Melanocyte of skin (primary cell): ENCODE measurements around the gene CARD14. TPM values are rescaled to one million over a fixed set of nuclear protein-coding genes. Genes with fewer than 3 reads are reported as not detected.

Experiments
- small RNA-seq, 2 donors: library from RNA; depleted of rRNA; stranded (forward); fragments of <200 nt; gene quantifications; one replicate each; pipeline ENCODE3, GENCODE V24; 2012
- total RNA-seq, 2 donors: library from RNA; depleted of rRNA; stranded (reverse); fragments of >200 nt; gene quantifications; 2 replicates each; pipeline ENCODE4 v1.2.3, GENCODE V29; 2012

The CARD14 gene
- total RNA-seq = 1 to 10 TPM; 3.0 to 6.5 TPM

GRCh38 chr17:80169784-80170500, at the start of gene CARD14:
Gene CARD14, plus strand, starts transcription at chr17:80170030. Its CDS starts 11,409 bp downstream, at chr17:80181439.

GRCh38 chr17:80147035-80147822, 22.6 kb upstream of the CARD14 start, which contains the start of gene EIF4A3:
Gene EIF4A3, minus strand, starts transcription at chr17:80147128. Its CDS starts 167 bp downstream, at chr17:80146961.

GRCh38 chr17:80220054-80220735, 50.4 kb downstream of the CARD14 start, which contains the start of the genes SGSH and SLC26A11:
Gene SGSH, minus strand, starts transcription at chr17:80220333. Its CDS starts 20 bp downstream, at chr17:80220313.
Gene SLC26A11, plus strand, starts transcription at chr17:80220427. Its CDS starts 1,134 bp downstream, at chr17:80221561.

Small RNA genes within 50 kb of the gene (small RNA-seq; reads per million reads assigned to genes)
- 0 reads per million in 2 donors for gene AC087741.2

Other genes starting within 250 kb of the CARD14 start
- 100 to 1,000 TPM; 470 to 488 TPM for gene TBC1D16, start 134.2 kb upstream of the CARD14 start, total RNA-seq
- gene CCDC40, start 133.4 kb upstream of the CARD14 start, total RNA-seq = 1 to 10 TPM; 3.0 to 3.1 TPM
- 10 to 100 TPM; 20.3 to 61.6 TPM for gene GAA, start 68.4 kb upstream of the CARD14 start, total RNA-seq
- 100 to 1,000 TPM in 1 of 2 donors, 10 to 100 TPM in 1; 84.0 to 126 TPM for gene EIF4A3, start 22.9 kb upstream of the CARD14 start, total RNA-seq
- 10 to 100 TPM; 12.0 to 22.0 TPM for gene SGSH, start 50.3 kb downstream of the CARD14 start, total RNA-seq
- gene SLC26A11, start 50.4 kb downstream of the CARD14 start, total RNA-seq = 10 to 100 TPM in 1 of 2 donors, 1 to 10 TPM in 1; 8.3 to 12.0 TPM
- 100 to 1,000 TPM; 430 to 498 TPM for gene RNF213, start 90.8 kb downstream of the CARD14 start, total RNA-seq
- 10 to 100 TPM; 15.7 to 19.3 TPM for gene ENDOV, start 245.1 kb downstream of the CARD14 start, total RNA-seq